ENCODE results near the gene GSTT4. TPM values are rescaled to one million over a fixed set of nuclear protein-coding genes. Genes with fewer than 3 reads are reported as not detected.

Gene GSTT4
- total RNA-seq, 2 experiments from 2014 or later: not detected

Other genes starting within 250 kb of the GSTT4 start
- 1 to 10 TPM; 2.1 to 2.9 TPM for gene C22orf15, start 242.5 kb downstream of the GSTT4 start, total RNA-seq
- 100 to 1,000 TPM in 1 of 2 experiments, 10 to 100 TPM in 1; 99.8 to 111 TPM for gene CHCHD10, start 237.5 kb downstream of the GSTT4 start, total RNA-seq
- gene MMP11, start 232.6 kb downstream of the GSTT4 start, total RNA-seq: 1 to 10 TPM; 2.1 to 2.4 TPM
- gene SMARCB1, start 218.5 kb downstream of the GSTT4 start, total RNA-seq: 10 to 100 TPM; 81.2 to 82.8 TPM
- 1 to 10 TPM; 9.6 to 9.9 TPM for gene DERL3, start 166.4 kb downstream of the GSTT4 start, total RNA-seq
- 10 to 100 TPM; 10.0 to 12.1 TPM for gene SLC2A11, start 147.6 kb downstream of the GSTT4 start, total RNA-seq
- gene MIF, start 111.1 kb downstream of the GSTT4 start, total RNA-seq: 100 to 1,000 TPM; 776 to 848 TPM
- not detected for gene GSTT2B, start 44.3 kb downstream of the GSTT4 start, total RNA-seq
- not detected for gene DDTL, start 38.6 kb downstream of the GSTT4 start, total RNA-seq
- gene DDT, start 31.0 kb downstream of the GSTT4 start, total RNA-seq: 100 to 1,000 TPM; 133 TPM
- gene GSTT2, start 25.3 kb downstream of the GSTT4 start, total RNA-seq: not detected
- 100 to 1,000 TPM; 153 to 159 TPM for gene CABIN1, start 5.9 kb upstream of the GSTT4 start, total RNA-seq
- gene SUSD2, start 176.0 kb upstream of the GSTT4 start, total RNA-seq: 1 to 10 TPM in 1 of 2 experiments, under 1 TPM in 1; 0.94 to 1.2 TPM
- gene GGT5, start 239.6 kb upstream of the GSTT4 start, total RNA-seq: under 1 TPM in 1 of 2 experiments, not detected in 1; 0.11 TPM